SK-N-SH treated with all-trans-retinoic acid at 6 μM for 48 hours (cell line): Measurements from ENCODE around the gene TLR10.

Experiments
- ATAC-seq: fragments of 200-7000 bp; cut with Tn5 transposase; 3 replicates; pipeline ENCODE4 v1.9.1; 2020; ENCODE audit warnings: mild to moderate bottlenecking, moderate library complexity
- ARNTL ChIP-seq: fragments of 450-650 bp; formaldehyde crosslinking; IDR thresholded peaks from 2 replicates; pipeline ENCODE4 v1.5.0; 2020; ENCODE audit warnings: low read depth, mild to moderate bottlenecking, moderate library complexity, borderline replicate concordance
- BACH2 ChIP-seq: fragments of 250-450 bp; sonication (Bioruptor Pico); IDR thresholded peaks from 2 replicates; pipeline ENCODE4 v1.9.0; 2021; ENCODE audit warnings: mild to moderate bottlenecking, borderline replicate concordance
- CSRNP3 ChIP-seq: fragments of 250-450 bp; sonication (Bioruptor Pico); IDR thresholded peaks from 2 replicates; pipeline ENCODE4 v1.5.1; 2021; ENCODE audit warnings: mild to moderate bottlenecking, moderate library complexity
- ESRRG ChIP-seq: fragments of 250-450 bp; sonication (Bioruptor Pico); IDR thresholded peaks from 2 replicates; pipeline ENCODE4 v1.6.1; 2021; ENCODE audit warnings: mild to moderate bottlenecking
- GLIS3 ChIP-seq: fragments of 250-450 bp; sonication (Bioruptor Pico); IDR thresholded peaks from 2 replicates; pipeline ENCODE4 v1.5.0; 2020; ENCODE audit warnings: mild to moderate bottlenecking, moderate library complexity
- ISL1 ChIP-seq: fragments of 250-450 bp; sonication (Bioruptor Pico); IDR thresholded peaks from 2 replicates; pipeline ENCODE4 v2.1.2; 2022; ENCODE audit warnings: mild to moderate bottlenecking, moderate library complexity
- PPARA ChIP-seq: fragments of 250-450 bp; sonication (Bioruptor Pico); IDR thresholded peaks from 2 replicates; pipeline ENCODE4 v1.5.0; 2020; ENCODE audit warnings: mild to moderate bottlenecking, borderline replicate concordance
- RARB ChIP-seq: fragments of 250-450 bp; sonication (Bioruptor Pico); IDR thresholded peaks from 2 replicates; pipeline ENCODE4 v1.8.0; 2021; ENCODE audit warnings: mild to moderate bottlenecking, moderate library complexity
- SNAI2 ChIP-seq: fragments of 250-450 bp; sonication (Bioruptor Pico); IDR thresholded peaks from 2 replicates; pipeline ENCODE4 v1.5.0; 2020; ENCODE audit warnings: mild to moderate bottlenecking, moderate library complexity
- TCF4 ChIP-seq: fragments of 250-450 bp; sonication (Bioruptor Pico); IDR thresholded peaks from 2 replicates; pipeline ENCODE4 v1.8.0; 2021; ENCODE audit warnings: mild to moderate bottlenecking, moderate library complexity, borderline replicate concordance
- TOX ChIP-seq: fragments of 250-450 bp; sonication (Bioruptor Pico); IDR thresholded peaks from 2 replicates; pipeline ENCODE4 v1.8.0; 2021; ENCODE audit warnings: mild to moderate bottlenecking, moderate library complexity, borderline replicate concordance
- TSHZ2 ChIP-seq: fragments of 250-450 bp; sonication (Bioruptor Pico); IDR thresholded peaks from 2 replicates; pipeline ENCODE4 v1.5.0; 2020; ENCODE audit warnings: mild to moderate bottlenecking, moderate library complexity
- ZFP3 ChIP-seq: fragments of 250-450 bp; sonication (Bioruptor Pico); IDR thresholded peaks from 2 replicates; pipeline ENCODE4 v1.5.0; 2020; ENCODE audit warnings: mild to moderate bottlenecking, moderate library complexity
- ZFP30 ChIP-seq: fragments of 450-650 bp; formaldehyde crosslinking; IDR thresholded peaks from 2 replicates; pipeline ENCODE4 v1.5.0; 2022; ENCODE audit warnings: mild to moderate bottlenecking, moderate library complexity
- ZNF565 ChIP-seq: fragments of 450-650 bp; formaldehyde crosslinking; conservative IDR thresholded peaks from 2 replicates; pipeline ENCODE4 v1.5.0; 2020; ENCODE audit warnings: low read depth, mild to moderate bottlenecking, moderate library complexity
- ZNF70 ChIP-seq: fragments of 450-650 bp; formaldehyde crosslinking; IDR thresholded peaks from 2 replicates; pipeline ENCODE4 v1.5.0; 2020; ENCODE audit warnings: mild to moderate bottlenecking, moderate library complexity
- ZNF8 ChIP-seq: fragments of 450-650 bp; formaldehyde crosslinking; IDR thresholded peaks from 2 replicates; pipeline ENCODE4 v1.5.0; 2020; ENCODE audit warnings: mild to moderate bottlenecking, moderate library complexity
- TF ChIP-seq, protein P1 (sequence below): fragments of 250-450 bp; sonication (Bioruptor Pico); IDR thresholded peaks from 2 replicates; pipeline ENCODE4 v1.8.0; 2021; ENCODE audit warnings: low read depth, mild to moderate bottlenecking, moderate library complexity, borderline replicate concordance
- TF ChIP-seq, protein P2 (sequence below): fragments of 250-450 bp; sonication (Bioruptor Pico); IDR thresholded peaks from 2 replicates; pipeline ENCODE4 v1.8.0; 2020; ENCODE audit warnings: mild to moderate bottlenecking, moderate library complexity, borderline replicate concordance
- TF ChIP-seq, protein P3 (sequence below): fragments of 250-450 bp; sonication (Bioruptor Pico); IDR thresholded peaks from 2 replicates; pipeline ENCODE4 v1.5.1; 2020; ENCODE audit warnings: low read depth, mild to moderate bottlenecking, moderate library complexity

The TLR10 gene

GRCh38 chr4:38759113-38759789 lies 23.5 kb downstream of the TLR10 start:
- TF ChIP-seq, protein P1, sequence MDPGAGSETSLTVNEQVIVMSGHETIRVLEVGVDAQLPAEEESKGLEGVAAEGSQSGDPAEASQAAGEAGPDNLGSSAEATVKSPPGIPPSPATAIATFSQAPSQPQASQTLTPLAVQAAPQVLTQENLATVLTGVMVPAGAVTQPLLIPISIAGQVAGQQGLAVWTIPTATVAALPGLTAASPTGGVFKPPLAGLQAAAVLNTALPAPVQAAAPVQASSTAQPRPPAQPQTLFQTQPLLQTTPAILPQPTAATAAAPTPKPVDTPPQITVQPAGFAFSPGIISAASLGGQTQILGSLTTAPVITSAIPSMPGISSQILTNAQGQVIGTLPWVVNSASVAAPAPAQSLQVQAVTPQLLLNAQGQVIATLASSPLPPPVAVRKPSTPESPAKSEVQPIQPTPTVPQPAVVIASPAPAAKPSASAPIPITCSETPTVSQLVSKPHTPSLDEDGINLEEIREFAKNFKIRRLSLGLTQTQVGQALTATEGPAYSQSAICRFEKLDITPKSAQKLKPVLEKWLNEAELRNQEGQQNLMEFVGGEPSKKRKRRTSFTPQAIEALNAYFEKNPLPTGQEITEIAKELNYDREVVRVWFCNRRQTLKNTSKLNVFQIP: no peak
- no peak for TF ChIP-seq TCF4 (CRISPR knock-in tag)
- no peak for TF ChIP-seq SNAI2 (CRISPR knock-in tag)
- peak; percentile 96 for ATAC-seq

DNA sequence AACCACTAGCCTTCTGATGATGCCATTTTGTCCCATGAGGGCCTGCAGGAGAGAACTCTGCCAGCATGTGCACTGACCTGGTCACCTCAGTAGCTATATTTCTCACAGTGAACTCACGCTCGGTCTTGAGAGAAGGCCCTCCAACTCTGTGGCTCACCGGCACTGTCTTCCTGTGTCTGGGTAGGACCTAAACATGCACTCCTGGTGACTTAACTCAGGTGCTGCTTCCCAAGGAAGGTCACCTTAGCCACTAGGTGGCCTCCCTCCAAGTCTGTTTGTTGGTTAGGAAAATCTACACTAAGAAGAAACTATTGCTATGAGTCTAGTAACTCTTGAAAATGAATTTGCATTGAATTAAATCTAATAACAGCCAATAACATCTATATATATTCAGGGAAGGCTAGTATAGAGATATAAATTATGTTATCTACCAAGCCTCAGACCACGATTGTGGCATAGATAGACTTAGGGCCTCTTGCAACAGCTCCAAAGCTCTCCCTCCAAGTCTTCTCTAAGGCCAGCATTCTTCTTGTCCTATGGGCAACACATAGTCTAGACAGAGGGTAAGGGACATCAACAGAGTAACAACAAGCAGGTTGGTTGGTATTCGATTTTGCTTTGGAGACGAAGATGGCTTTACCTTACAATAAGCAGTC lies 24.7 kb downstream of the TLR10 start:
- ATAC-seq: no peak
- no peak for TF ChIP-seq TSHZ2 (CRISPR knock-in tag)
- TF ChIP-seq ZNF565 (CRISPR knock-in tag): no peak
- TF ChIP-seq, protein P2, sequence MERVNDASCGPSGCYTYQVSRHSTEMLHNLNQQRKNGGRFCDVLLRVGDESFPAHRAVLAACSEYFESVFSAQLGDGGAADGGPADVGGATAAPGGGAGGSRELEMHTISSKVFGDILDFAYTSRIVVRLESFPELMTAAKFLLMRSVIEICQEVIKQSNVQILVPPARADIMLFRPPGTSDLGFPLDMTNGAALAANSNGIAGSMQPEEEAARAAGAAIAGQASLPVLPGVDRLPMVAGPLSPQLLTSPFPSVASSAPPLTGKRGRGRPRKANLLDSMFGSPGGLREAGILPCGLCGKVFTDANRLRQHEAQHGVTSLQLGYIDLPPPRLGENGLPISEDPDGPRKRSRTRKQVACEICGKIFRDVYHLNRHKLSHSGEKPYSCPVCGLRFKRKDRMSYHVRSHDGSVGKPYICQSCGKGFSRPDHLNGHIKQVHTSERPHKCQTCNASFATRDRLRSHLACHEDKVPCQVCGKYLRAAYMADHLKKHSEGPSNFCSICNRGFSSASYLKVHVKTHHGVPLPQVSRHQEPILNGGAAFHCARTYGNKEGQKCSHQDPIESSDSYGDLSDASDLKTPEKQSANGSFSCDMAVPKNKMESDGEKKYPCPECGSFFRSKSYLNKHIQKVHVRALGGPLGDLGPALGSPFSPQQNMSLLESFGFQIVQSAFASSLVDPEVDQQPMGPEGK (CRISPR knock-in tag): no peak
- TF ChIP-seq TCF4 (CRISPR knock-in tag): no peak

GRCh38 chr4:38752941-38753806 lies 29.6 kb downstream of the TLR10 start:
- peak; percentile 98 for ATAC-seq
- TF ChIP-seq, protein P3, sequence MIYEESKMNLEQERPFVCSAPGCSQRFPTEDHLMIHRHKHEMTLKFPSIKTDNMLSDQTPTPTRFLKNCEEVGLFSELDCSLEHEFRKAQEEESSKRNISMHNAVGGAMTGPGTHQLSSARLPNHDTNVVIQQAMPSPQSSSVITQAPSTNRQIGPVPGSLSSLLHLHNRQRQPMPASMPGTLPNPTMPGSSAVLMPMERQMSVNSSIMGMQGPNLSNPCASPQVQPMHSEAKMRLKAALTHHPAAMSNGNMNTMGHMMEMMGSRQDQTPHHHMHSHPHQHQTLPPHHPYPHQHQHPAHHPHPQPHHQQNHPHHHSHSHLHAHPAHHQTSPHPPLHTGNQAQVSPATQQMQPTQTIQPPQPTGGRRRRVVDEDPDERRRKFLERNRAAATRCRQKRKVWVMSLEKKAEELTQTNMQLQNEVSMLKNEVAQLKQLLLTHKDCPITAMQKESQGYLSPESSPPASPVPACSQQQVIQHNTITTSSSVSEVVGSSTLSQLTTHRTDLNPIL (CRISPR knock-in tag): no peak
- TF ChIP-seq ZFP3 (no peak), ARNTL (CRISPR knock-in tag) (no peak), SNAI2 (CRISPR knock-in tag) (no peak), ISL1 (no peak), GLIS3 (CRISPR knock-in tag) (no peak), TSHZ2 (CRISPR knock-in tag) (no peak), PPARA (CRISPR knock-in tag) (no peak), TOX (CRISPR knock-in tag) (no peak), ZNF8 (CRISPR knock-in tag) (no peak), ZNF565 (CRISPR knock-in tag) (no peak), TCF4 (CRISPR knock-in tag) (no peak), RARB (CRISPR knock-in tag) (no peak), ZFP30 (CRISPR knock-in tag) (no peak), ESRRG (no peak), ZNF70 (CRISPR knock-in tag) (no peak), CSRNP3 (no peak), BACH2 (CRISPR knock-in tag) (no peak)
- TF ChIP-seq, protein P1: no peak
